Fibroblast of skin of right quadriceps (primary cell): ENCODE results near the gene CAMK1G.
A peak's percentile ranks its signal among the peaks of the same experiment; 100 is the strongest.

ENCODE experiments used
- DNase-seq: peaks from one replicate; pipeline ENCODE4 v3.0.0-alpha.2; 2013

Gene CAMK1G

DNA sequence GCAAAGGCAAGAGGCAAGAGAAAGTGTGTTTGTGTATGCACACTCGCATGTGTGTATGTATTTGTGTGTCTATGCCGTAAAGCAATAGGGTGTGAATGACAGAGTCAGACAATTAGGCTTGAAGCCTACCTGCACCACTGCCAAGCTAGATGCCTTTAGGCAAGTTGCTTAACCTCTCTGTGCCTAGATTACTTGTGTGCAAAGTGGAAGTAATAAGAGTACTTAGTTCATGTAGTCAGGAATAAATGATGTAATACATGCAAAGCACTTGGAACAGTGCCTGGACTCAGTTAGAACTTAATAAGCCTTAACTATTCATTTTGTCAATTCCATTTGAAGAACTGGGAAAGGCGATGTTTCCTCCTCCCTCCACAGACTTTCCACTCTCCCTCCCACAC is 37.0 kb downstream of the CAMK1G start:
- DNase-seq = peak; percentile 20

DNA sequence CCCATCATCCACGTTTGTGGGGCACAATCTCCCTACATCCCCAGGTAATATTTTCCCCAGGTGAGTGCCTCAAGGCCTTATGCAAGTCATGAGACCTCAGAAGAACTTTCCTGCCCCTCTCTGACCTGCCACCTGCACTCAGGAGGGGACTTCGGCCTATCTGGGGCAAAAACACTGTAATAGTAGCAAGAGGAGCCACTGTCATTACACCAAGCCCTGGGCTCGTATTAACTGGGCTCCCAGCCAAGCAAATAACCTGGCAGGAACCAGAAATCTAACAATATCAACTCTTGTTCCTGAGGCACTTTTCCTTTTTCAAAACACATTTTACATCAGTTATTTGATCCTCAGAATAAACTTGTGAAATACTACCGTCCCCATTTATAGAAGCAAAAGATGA is 37.8 kb downstream of the CAMK1G start:
- no peak for DNase-seq

DNA sequence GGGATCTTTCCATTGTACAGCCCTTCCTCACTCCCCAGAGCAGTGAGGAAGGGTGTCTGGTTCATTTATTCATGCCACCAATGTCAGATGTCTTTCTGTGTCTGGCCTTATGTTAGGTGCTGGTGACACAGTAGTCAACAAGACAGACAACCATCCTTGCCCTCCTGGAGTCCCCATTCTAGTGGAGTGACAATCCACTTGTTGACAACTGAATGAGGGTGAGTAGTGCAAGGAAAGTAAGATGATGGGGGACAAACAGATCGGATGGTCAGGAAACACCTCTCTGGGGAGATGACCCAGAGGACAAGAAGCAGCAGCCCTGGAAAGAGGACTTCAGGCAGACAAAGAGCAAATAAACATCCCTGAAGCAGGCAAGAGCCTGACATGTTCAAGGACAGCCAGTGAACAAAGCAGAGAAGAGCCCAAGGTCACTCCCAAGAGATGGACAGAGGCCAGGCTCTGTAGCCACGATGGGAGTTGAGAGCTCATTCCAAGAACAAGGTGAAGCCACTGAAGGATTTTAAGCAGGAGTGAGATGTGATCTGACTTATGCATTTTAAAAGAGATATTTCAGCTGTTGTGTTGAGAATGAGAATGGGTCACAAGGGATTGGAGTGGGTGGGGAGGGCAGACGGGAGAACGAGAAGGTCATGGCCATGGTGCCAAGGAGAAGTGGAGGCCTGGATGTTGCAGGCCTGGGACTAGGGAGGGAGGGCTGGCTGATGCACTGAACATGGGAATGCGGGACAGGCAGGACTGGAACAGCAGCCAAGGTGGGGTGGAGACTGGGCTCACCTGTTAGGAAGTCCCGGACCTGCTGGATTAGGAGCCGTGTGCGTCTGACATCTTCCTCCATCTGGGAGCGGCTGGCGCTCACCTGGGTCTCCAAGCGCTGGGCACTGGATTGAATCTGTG is 38.5 kb downstream of the CAMK1G start:
- DNase-seq = no peak

DNA sequence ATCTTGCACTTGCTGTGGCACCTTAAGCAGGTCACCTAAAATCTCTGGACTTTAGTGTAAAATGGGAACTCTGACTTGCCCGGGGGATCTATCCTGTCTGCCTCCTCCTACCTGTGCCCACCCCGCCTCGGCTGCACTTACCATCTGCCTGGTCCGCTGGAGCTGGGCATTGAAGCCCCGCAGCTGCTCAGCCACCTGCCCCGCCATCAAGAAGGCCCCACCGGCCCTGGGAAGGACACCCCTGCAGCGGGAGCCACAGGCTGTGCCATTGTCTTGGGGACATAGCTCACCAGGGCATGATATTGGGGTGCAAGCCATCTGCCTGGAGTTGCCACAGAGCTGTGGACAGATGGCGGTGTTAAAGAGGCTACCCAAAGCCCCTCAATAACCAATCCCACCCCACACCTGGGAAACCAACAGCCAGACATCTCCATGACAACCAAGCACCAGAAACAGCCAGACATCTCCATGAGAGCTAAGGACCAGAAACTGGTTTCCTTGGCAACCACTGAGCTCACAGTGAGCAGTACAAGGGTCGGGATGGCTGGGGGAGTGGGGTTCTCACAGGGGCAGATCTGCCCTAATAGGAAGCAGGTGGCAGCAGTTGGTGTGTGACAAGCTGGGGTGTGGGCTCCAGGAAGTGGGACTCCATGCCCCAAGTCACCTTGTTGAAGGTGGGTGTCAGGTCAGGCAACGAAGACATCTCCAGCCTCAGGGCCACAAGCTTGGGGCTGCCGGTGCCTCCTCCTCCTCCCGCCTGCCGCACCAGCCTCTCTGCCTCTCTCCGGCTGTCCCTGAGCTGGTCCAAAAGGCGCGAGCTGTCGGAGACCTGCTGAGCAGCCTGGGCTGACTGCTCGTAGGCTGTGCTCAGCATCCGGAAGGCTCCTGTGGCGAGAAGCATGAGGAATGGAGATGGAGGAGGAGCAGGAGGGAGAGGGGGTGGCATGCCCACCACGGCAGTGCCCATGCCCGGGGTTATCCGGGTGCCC is 39.6 kb downstream of the CAMK1G start:
- no peak for DNase-seq

DNA sequence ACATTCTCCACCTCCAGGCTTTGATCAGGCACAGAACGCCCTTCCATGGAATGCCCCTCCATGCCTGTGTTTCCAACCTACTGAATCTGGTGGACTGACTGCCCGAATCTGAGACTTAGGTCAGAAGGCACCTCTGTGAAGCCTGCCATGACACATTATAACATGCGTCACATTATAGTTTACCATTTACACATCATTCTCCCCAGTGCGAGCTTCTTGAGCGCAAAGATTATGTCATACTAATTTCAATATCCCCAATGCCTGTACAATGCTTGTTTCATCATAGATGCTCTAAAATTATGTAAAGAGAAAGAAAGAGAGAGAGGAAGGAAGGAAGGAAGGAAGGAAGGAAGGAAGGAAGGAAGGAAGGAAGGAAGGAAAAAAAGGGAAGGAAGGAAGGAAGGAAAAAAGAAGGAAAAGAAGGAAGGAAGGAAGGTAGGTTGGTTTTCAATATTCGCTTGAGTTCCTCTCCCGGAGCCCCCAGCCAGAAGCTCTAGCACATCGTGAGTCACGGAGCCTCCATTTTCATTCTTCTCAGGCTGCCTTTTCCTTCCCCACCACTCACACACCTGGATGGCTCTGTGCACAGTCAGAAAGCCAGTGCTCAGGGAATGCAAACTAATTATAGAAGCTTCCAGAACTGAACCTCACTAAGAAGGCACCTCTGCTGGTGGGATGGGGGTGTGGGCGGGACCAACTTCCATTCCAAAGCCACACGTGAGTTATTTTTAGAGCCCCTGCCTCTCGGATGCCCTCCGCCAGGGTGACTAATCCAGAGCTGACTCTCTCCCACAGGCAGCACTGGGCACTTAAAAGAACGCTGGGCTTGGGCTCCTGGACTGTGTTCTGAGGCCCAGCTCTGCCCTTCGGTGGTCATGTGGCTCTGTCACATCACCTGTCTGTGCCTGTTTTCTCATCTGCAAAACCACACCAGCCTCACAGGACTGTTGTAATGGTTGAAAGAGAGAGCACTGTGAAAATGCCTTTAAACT is 41.3 kb downstream of the CAMK1G start:
- peak; percentile 9 for DNase-seq

DNA sequence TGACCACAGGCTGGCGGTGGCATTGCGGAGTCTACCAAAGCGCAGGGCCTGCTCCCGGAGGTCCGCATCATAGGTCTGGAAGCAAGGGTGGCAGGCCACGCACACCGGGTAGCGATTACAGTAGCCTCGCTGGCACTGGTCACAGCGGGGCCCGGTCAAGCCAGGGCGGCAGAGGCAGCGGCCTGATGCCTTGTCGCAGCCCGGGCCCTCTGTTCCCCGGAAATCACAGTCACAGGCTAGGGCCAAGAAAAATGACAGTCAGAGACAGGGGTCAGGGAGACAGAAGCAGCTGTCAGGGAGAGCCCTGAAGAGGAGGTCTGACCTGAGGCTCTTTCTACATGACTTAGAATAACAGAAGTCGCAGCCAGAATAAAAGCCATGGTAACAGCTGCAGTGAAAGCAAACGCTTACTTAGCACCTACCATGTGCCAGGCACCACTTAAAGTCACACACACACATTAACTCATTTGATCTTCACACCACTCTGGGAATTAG is 42.3 kb downstream of the CAMK1G start:
- no peak for DNase-seq

DNA sequence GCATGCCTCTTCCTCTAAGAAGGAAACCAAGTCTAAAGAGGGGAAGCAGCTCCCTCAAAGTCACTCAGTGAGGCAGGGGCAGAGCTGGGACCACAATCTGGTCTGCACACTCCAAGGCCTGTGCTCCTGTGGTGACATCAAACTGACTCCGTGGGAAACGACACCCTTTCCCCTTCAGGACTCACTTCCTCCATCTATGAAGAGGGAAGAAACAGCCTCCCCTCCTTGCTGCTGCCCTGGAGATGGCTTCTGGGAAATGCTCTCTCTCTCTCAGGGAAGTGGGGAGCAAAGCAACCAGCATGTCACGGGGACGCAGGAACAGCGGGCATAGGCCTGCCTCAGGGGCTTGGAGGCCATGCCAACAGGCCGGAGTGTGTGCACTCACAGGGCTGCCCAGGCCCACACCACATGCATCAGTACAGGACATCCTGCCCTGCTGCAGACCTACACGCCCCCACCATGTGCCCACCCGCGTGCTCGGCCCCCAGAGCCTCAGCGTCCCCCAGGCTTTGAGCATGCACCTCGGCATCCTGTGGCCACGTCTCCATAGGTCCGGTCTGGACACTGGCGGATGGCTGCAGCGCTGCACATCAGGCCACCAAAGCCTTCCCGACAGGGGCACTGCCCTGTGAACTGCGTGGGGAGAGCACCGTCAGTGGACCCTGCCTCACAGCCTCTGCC is 43.0 kb downstream of the CAMK1G start:
- no peak for DNase-seq

DNA sequence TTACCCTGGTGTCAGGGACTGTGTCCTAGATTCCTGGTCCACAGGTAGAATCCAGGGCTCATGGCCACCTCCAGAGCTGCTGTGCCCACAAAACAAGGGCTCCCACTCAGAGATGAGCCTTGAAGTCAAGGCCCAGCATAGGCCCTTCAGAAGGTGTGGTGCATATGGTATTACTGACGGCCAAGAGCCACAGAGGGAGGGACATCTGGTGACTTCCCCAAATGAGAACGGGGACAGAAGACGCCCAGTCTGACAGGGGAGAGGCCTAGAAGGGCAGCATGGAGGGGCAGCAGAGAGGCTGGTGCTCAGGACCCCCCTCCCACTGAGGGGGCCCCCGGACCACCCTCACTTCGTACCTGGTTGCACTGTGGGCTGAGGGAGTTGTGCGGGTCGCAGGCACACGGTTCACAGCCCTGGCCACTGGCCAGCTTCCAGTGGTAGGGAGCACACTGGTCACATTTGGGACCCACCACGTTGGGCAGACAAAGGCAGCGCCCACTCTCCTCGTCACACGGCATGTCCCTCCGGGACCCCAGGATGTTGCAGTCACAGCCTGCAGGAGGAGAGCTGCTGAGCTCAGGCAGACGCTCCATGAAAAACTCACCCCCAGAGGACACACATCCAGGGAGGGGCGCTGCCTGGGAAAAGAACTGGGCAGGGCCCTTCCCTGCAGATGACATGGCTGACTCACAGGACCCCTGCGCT is 43.7 kb downstream of the CAMK1G start:
- DNase-seq = no peak

DNA sequence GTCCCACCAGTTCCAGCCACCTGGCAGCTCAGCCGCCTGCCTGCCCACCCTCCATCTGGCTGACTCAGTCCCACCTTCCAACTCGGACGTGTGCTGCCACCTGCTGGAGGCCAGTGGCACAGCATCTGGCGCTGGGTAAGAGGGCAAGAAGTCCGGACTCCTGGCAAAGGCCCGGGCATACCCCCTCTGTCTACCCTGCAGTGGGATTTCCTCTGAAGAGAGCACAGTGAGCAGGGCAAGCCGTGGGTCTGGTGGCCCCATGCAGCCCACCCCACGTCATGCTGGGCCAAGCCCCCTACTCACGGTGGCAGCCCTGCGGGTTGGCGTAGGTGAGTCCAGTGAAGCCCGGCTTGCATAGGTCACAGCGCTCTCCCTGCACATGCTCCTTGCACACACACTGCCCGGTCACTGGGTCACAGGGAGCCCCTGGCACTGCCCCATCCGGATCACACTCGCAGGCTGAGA is 44.2 kb downstream of the CAMK1G start:
- peak; percentile 66 for DNase-seq

DNA sequence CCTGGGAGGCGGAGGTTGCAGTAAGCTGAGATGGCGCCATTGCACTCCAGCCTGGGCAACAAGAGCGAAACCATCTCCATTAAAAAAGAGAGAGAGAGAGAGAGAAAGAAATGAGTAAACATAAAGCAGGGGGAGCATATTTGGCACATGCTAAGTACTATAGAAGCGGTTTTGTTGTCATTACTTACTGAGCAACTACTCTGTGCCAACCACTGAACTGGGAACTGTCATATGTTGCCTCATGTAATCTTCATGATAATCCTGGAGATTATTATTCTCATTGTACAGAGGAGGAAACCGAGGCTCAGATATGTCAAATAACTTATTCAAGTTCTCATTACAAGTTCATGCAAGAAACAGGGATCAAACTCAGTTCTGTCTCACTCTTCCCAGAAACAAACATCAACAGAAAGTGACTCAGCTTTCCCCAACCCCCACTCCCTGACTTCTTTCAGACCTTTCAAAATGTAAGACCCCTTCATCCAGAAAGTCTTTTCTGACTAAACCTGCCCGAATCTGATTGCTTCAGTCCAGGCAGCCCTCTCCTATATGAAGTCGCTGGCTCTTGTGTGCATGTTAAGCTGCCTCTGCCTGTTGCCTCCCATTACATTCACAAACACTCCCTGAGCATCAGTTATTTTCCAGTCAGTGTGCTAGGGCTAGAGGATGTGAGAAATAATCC is 45.2 kb downstream of the CAMK1G start:
- DNase-seq = no peak

DNA sequence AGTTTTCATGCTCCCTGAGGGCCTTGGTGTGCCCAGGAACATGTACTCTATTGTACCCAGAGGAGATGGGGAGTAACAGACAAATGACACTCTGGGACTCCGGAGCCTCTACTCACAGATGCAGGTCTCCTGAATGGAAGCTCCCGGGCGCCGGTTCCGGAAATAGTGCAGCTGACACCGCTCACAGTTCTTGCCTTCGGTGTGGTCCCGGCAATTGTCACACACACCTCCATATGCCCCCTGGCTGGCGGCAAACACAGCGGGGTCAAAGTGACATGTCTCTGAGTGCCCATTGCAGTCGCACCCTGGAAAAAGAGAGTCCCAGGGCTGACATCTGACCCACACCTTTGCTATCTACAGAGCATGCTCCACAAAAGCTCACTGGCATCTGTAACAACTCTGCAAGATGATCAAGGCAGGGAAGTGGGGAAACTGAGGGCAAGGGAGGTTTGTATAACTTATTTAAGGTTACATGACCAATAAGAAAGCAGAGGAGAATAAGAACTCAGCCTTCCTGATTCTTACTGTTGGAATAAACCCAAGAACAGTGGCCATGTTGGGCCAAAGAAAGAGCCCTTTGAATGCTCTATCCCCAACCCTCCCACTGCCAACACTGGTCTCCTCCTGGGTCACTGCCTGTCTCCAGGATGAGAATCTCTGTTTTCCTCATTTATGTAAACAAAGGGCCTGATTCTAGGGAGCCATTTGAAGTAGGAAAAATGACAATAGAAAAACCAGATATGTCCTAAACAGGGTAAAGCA is 46.3 kb downstream of the CAMK1G start:
- DNase-seq = no peak

DNA sequence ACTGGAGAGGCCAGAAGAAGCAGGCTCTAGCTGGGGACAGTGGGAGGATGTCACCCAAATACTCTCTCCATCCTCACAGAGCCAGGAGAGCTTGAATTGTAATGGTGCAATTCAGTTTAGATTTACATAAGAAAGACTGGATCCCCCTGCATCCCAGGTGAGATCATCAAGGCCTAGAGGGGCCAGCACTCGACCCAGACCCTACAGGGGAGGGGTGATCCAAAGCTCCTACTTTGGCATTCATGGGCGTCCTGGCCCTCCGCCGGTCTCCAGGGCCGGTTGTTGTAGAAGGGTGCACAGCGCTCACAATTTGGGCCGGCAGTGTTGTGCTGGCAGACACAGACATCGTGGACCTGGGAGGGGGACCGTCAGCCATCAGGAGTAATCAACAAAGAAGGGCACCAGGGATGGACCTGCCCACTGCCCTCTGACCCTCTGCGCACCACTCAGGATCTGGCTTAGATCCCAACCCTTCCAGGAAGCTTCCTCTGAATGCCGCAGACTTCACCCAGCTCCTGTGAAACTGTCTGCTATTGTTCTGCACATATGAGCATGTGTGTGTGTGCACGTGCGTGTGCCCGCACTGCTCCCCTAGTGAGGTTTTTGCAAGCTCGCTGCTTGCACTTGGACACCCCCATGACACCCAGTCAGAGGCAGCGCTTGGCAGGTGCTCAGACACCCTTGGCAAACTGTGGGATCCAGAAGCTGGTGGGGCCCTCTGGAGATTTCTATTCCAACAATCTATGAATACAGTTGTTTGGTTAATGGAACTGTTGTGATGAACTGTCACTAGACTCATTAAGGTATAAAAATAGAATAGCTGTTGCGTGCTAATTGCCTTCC is 47.1 kb downstream of the CAMK1G start:
- DNase-seq = no peak

DNA sequence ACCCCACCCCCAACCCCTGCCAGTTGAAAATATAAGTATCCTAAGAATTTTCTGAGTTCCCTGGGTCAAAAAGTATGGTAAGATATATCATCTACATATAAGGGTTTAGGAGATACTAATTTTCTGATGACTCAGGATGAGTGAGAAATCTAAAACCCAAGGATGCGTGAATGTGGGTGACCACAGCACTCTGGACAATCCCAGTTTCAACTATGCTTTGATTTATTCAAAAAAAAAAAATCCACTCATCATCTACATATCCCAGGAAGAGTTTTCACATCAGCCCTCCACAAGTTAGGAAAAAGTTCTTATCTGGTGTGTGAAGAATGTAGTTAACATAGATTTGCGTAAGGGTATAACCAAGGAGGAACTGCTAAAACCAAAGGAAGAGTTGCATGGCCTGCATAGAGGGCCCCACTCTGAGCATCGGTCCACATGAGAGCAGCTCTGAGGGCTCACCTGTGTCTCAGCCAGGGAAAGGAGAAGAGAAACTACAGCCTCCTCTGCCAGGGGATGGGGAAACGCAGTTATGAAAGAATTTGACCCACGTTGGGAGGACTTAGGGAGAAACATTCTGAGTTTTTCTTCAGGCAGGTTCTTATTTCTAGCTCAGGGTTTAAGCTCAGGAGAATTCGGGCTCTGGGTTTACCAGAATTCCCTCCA is 50.0 kb downstream of the CAMK1G start:
- DNase-seq = peak; percentile 78

DNA sequence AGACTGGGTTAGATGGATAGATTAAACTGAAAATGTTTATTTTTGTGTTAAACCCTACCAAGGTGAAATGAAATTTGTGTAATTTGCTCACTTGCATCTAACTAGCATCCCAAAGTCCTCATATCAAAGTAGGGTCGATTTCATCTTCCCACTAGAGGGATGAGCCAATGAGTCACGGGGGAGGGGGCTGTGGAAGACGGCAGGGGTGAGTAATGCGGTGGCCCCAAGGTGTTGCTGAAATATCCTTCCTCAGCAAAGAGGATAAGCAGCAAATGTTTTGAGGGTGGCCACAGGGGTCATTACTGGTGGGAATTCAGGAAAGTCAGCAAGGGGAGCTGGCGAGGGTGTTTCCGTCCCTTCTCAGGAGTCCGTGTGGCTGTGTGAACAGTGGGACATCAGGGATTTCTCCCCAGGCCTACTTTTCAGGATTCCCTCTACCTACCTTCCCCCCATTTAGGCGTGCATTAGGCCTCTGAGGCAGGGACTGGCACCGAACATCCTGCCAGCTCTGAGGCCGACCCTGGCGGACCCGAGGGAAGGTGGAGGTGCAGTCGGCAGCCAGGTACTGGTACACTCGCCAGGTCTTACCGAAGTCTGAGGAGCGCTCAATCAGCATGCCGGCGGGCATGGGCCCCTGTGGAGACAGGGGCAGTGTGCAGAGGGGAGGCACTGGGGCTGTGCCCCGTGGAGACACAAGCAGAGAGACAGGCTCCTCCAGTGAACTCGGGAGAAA is 50.7 kb downstream of the CAMK1G start:
- DNase-seq = peak; percentile 10

DNA sequence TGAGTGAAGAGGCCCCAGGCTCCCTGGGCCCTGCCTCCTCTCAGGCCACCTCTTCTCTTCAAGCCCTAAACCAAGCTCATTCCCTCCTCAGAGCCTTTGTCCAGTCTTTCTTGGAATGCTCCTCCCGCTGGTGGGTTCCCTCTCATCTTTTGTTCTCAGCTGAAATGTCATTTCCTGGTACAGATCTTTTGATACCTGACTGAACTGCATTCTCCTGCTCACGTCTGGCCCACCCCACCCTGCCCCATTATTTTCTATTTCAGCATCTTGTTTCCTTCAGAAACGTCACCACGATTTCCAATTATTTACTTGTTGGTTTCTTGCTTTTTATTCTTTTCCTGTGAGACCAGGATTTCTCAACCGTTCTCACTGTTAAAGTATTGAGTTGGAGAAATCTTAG is 52.3 kb downstream of the CAMK1G start:
- DNase-seq = no peak

DNA sequence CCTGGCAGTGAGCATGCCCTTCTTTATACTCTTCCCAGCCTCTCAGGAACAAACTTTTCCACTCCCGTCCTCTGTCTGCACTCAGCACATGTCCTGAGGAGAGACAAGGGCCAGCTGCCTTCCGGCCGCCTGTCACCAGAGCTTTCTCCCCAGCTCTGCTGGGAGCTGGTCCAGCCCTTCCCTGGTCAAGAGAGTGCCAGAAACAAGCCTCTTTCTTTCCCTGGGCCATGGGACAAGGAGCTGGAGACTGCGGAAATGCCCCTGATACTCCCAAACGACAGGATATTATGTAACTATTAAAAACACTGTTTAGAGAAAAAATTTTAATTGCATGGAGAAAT is 58.3 kb downstream of the CAMK1G start:
- DNase-seq = no peak

DNA sequence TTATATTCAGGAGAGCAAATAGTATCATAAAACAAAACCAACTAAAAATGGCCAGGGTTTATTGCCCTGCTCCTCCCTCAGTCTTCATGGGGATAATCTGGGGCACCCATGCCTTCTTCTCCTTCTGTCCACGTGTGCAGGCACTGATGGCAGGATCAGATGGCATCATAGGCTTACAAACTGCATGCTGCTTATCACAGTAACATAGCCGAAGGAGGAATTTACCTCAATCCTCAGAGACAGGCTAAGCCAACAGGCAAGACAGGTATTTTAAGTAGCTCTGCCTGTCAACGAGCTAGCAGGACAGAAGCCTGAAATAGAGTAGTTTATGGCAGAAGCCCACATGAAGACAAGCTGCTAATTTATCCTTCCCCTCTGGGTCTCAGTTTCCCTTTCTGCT is 59.3 kb downstream of the CAMK1G start:
- DNase-seq = no peak
